Muscle layer of duodenum (tissue), 2 donors: Measurements from ENCODE around the gene SLC7A5.
"Not testable (repeated sequence)": the region's sequence is repeated elsewhere in the genome, so short reads cannot be mapped to it uniquely, and the experiment has no call there.

Experiments
- H3K27ac ChIP-seq: one replicate; pipeline ENCODE4 v1.7.0; 2013; ENCODE audit warnings: mild to moderate bottlenecking, low read length
- H3K27me3 ChIP-seq: one replicate; pipeline ENCODE4 v1.7.0; 2013; ENCODE audit warnings: low read depth, mild to moderate bottlenecking, control low read depth, low read length
- H3K36me3 ChIP-seq, 2 donors: one replicate each; pipeline ENCODE4 v1.7.0; 2013; ENCODE audit warnings: low read length in 2 of 2, control low read depth in 1 of 2, mild to moderate bottlenecking in 1 of 2; ENCODE audit not compliant: insufficient read depth in 2 of 2, control insufficient read depth in 1 of 2
- H3K4me1 ChIP-seq, 2 donors: one replicate each; pipeline ENCODE4 v1.7.0; 2013; ENCODE audit warnings: low read length in 2 of 2, mild to moderate bottlenecking in 2 of 2, control low read depth in 1 of 2, moderate library complexity in 1 of 2; ENCODE audit not compliant: insufficient read depth in 2 of 2, control insufficient read depth in 1 of 2
- H3K4me3 ChIP-seq, 2 donors: one replicate each; pipeline ENCODE4 v1.7.0; 2013; ENCODE audit warnings: low read length in 2 of 2, low read depth in 1 of 2, mild to moderate bottlenecking in 1 of 2
- H3K9me3 ChIP-seq, 2 donors: one replicate each; pipeline ENCODE4 v1.7.0; 2013; ENCODE audit warnings: low read length in 2 of 2, control low read depth in 1 of 2, mild to moderate bottlenecking in 1 of 2; ENCODE audit not compliant: control insufficient read depth in 1 of 2
- donor health status: healthy.

SLC7A5 gene

DNA sequence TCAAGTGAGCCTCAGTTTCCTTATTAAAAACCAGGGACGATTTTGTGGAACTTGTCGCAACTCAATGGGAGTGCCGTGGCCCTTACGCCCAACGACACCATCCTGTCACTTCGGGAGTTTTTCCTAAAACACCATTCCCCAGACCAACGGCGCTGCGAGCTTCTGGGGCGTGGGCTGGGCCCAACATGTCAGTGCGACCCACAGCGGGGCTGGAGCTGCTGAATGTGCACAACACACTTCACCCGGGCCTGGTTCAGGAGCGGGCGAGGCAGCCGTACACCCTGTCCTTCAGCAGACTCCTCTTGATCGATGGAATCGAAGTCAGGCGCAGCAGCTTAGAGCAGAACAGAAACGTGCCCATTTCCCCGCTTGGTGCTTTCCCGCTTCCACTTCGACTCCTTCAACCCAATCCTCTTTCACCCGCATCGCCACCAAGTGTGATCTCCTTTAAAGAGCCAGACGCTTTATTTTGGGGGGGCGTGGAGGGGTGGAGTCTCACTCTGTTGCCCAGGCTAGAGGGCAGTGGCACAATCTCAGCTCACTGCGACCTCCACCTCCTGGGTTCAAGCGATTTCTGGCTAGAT is 13.2 kb upstream of the SLC7A5 start:
- H3K27ac ChIP-seq: no peak overlapping the region
- no peaks in the 10 kb centered on the region for H3K4me1 ChIP-seq
- H3K36me3 ChIP-seq: no peaks in the 10 kb centered on the region
- H3K4me3 ChIP-seq: no peak overlapping the region
- H3K9me3 ChIP-seq: no peaks in the 10 kb centered on the region
- H3K27me3 ChIP-seq: no peaks in the 10 kb centered on the region

DNA sequence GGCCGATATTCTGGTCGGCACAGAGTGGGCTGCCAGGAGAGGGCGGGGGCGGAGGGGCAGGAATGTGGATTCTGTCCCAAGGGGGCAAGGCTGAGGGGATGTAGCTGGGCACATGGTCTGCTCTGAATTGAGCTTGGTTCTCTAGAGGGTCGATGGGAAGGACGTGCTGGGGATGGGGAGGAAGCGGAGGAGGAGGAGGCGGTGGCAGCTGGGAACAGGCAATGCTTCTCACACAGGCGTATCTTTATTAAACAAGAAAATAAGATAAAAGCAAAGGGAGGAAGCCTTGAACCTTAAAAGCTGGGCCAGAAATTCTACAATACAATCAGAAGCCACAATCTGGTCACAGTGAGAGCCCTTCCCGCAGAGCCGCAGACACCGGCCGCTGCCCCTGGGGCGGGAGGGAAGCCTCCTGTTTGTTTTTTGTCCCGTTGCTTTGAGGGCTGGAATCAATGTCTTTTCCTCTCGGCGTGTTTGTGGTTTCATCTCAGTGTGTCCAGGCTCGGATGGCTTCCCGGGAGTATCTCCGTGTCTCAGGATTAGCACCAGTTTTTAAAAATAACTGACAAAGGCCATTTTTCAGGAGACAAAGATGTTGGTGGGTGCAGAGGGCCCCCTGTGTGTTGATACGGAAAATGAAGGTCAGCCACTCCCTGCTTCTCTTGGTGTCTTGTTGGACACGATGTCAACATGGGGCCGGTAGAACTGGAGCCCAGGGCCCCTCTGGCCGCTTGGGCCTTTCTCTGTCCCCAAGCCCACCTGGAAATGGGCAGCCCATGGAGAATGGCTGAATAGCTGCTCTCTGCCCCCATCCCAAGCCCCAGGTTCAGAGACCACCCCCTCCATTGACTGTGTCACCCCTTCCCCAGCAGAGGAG is 12.3 kb upstream of the SLC7A5 start:
- Histone ChIP-seq H3K36me3 (no peaks in the 10 kb centered on the region), H3K9me3 (no peaks in the 10 kb centered on the region), H3K4me1 (no peaks in the 10 kb centered on the region), H3K27me3 (no peaks in the 10 kb centered on the region), H3K4me3 (no peak overlapping the region), H3K27ac (no peak overlapping the region)

DNA sequence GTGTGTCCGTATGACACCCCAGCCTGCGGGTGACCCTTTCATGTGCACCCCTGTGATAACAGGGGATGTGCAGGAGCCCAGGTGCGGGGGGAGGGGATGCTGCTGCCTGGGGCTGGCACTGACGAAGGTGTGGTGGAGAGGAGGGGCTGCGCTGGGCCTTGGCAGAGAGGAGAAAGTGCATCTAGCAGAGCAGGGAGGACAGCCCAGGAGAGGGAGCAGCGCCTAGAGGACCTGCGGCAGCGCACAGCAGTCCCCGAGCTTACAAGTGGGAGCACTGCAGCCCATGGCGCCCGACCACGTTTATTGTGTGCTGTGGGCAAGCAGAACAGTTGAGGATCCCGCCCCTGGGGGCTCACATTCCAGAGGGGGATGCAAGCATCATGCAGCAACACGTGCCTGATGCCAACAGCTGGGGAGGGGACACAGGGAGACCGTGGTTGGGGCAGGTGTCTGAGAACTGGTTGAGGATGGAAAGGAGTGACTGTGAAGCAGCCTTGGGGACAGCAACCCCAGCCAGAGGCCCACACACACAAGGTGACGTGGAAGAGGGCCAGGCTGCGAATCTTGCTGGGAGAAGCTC is 10.9 kb upstream of the SLC7A5 start:
- no peak overlapping the region for H3K27ac ChIP-seq
- H3K36me3 ChIP-seq: no peaks in the 10 kb centered on the region
- H3K4me1 ChIP-seq: no peaks in the 10 kb centered on the region
- no peak overlapping the region for H3K4me3 ChIP-seq
- no peaks in the 10 kb centered on the region for H3K9me3 ChIP-seq
- H3K27me3 ChIP-seq: no peaks in the 10 kb centered on the region

DNA sequence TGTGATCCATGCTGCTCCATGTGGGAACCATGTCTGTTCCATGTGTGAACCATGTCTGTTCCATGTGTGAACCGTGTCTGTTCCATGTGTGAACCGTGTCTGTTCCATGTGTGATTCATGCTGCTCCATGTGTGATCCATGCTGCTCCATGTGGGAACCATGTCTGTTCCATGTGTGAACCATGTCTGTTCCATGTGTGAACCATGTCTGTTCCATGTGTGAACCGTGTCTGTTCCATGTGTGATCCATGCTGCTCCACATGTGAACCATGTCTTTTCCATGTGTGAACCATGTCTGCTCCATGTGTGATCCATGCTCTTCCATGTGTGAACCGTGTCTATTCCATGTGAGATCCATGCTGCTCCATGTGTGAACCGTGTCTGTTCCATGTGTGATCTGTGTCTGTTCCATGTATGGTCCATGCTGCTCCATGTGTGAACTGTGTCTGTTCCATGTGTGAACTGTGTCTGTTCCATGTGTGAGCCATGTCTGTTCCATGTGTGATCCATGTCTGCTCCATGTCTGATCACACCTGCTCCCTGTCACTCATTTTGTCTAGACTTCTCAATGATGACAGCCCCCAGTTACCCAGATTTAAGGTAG is 10.2 kb upstream of the SLC7A5 start:
- not testable (repeated sequence) for H3K27ac ChIP-seq, H3K9me3 ChIP-seq, H3K4me1 ChIP-seq, H3K36me3 ChIP-seq, H3K4me3 ChIP-seq, H3K27me3 ChIP-seq

DNA sequence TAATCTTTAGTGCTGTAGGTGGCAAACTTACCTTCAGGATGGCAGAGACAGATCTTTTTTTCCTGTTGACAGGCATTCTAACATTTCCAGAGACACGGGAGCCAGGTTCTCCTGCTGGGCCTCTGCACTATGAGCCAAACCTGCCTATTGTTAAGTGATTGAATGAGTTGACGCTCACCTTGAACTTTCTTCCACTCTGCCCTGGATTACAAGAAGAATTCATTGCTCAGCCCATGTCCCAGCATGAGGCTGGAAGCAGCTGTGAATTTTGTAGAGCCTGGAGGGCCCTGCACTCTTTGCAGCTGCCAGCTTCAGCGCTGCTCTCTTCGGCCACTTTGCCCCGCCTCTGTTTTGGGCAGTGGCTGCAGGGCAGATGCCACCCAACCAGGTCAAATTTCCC is 9.4 kb upstream of the SLC7A5 start:
- no peaks in the 10 kb centered on the region for H3K27me3 ChIP-seq

DNA sequence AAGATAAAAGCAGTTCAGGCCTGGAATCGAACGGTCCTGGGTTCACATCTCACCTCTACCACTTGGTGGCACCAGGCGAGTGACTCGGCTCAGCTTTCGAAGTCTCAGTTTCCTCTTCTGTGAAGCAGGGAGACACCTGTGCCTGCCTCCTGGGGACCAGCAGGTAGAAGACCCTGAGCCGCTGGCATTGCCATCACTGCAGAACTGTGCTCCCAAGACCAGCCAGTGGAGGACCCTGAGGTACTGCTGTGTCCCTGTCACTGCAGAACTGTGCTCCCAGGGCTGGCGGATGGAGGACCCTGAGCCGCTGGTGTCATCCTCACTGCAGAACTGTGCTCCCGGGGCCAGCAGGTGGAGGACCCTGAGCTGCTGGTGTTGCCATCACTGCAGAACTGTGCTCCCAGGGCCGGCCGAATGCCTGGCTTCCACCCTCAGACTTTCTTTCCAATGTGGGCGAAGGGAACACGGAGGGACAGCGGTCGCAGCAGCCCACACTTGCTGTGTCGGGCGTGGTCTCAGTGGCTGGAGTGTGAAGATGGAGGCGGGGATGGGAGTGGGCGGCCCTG is 8.7 kb upstream of the SLC7A5 start:
- no peak overlapping the region for H3K27ac ChIP-seq
- no peaks in the 10 kb centered on the region for H3K36me3 ChIP-seq
- no peak overlapping the region for H3K4me3 ChIP-seq
- no peaks in the 10 kb centered on the region for H3K4me1 ChIP-seq
- no peaks in the 10 kb centered on the region for H3K27me3 ChIP-seq
- no peaks in the 10 kb centered on the region for H3K9me3 ChIP-seq

More for the DNA sequence above, 9.4 kb upstream of the SLC7A5 start:
- H3K4me1 ChIP-seq: no peaks in the 10 kb centered on the region
- no peaks in the 10 kb centered on the region for H3K9me3 ChIP-seq
- H3K27ac ChIP-seq: no peak overlapping the region
- H3K36me3 ChIP-seq: no peaks in the 10 kb centered on the region
- no peak overlapping the region for H3K4me3 ChIP-seq

DNA sequence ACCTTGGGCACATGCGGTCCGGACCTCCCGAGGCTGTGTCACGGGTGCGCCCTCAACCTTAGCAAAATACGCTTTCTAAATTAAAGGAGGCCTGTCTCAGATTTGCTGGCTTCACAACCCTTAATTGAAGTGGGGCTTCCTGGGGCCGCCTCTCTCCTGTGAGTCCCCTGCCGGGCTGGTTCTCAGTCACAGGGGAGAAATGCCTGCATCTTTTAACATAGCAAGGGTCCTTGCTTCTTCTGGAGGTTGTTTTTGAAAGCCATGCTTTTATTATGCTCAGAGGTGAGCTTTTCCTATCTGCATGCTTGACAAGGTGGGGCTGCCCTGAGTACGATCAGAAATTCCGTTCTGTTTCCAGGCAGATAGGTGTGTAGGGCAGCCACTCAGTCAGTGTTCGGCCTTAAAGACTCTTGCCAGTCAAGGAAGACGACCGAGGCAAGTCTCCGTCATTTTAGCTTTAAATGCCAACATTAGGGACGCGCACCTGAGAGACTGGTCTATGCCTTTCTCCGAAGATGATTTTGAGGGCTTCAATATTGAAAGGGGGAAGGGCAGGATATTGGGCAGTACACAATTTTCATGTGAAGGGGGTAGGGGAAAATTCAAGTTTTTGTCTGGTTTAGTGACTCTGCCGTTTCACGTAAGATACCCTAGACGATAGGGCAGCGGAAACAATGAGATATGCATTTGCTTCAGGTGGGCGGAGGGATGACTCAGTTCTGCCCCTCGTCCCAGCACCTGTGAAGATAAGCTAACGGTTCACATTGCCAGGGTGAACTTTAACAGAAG is 5.5 kb upstream of the SLC7A5 start:
- Histone ChIP-seq H3K27ac (no peak overlapping the region), H3K27me3 (no peaks in the 10 kb centered on the region), H3K9me3 (no peaks in the 10 kb centered on the region)

DNA sequence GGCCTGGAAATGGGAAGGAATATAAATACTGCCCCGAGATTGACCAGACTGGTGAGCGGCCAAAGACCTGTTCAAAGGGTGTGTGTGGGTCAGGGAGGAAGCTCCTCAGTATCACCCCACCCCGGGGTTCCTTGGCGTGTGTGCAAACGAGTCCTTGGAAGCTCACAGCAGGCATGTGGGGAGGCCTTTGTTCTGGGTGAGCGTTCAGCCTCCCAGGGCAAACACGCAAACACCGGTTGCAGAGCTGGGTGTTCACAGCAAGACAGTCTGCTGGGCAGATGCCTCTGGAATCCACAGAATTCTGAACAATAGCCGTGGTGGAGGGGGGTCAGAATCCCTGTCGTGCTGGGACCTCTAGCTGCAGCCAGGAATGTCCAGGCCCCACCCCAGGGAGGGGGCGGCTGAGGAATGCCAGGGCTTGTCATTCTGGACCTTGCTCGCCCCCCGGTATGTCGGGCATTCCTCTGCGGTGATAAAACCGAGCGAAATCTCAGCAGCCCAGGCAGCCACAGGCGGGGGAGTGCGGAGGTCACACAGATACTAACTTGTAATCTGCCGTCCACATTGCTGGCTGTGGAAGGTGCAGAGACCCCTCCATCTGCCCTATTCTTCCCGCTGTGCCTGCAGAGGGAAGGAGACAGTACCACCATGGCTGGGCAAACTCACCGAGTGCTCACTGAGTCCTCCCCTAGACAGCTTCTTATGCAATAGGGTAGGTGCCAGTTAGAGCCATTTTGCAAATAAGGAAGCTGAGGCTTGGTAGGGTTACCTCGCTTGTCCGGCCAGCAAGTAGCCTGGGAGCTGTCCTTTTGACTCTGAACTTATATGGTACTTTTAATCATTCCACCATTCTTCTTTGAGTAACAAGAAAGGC is 1.3 kb upstream of the SLC7A5 start:
- H3K4me1 ChIP-seq, H3K9me3 ChIP-seq, H3K27ac ChIP-seq, H3K27me3 ChIP-seq, H3K4me3 ChIP-seq, H3K36me3 ChIP-seq: not testable (repeated sequence)

More for the DNA sequence above, 5.5 kb upstream of the SLC7A5 start:
- no peaks in the 10 kb centered on the region for H3K36me3 ChIP-seq
- H3K4me1 ChIP-seq: peaks cover 0 to 4% of the 10 kb centered on the region in 2 donors
- no peak overlapping the region for H3K4me3 ChIP-seq

DNA sequence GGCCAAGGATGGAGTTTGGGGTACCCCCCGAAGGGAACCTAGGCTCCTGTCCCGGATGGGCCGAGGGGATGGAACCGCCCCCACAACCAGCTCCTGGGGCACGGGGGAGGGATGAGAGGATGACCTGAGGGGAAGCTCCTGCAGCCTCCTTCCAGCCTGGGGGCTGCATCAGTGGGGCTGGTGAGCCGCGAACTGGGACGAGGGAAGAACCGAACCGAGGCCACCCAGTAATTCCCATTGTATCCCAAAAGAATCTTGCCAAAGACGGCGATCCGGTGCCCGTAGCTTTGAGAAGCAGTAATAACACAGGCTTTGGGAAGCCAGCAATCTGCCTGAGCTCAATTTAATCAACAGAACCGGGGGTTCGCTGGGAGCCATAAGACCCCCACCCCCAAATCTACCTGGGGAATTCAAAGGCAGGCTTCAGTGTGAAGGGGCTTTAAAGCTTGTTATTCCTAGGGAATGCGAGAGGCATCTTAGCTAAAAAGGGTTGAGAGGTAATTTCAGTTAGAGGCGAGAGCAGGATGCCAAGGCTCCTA is 641 bp upstream of the SLC7A5 start:
- not testable (repeated sequence) for H3K36me3 ChIP-seq, H3K27ac ChIP-seq, H3K4me3 ChIP-seq, H3K4me1 ChIP-seq, H3K9me3 ChIP-seq, H3K27me3 ChIP-seq
